Germinal center (tissue), 1 donor: ENCODE data around the gene ANTKMT.
"Not testable (repeated sequence)": the region's sequence is repeated elsewhere in the genome, so short reads cannot be mapped to it uniquely, and the experiment has no call there.

ENCODE experiments used
- DNase-seq: peaks from one replicate; pipeline ENCODE4 v3.0.0; 2012; ENCODE audit warnings: mixed read lengths, low spot score

ANTKMT gene

DNA sequence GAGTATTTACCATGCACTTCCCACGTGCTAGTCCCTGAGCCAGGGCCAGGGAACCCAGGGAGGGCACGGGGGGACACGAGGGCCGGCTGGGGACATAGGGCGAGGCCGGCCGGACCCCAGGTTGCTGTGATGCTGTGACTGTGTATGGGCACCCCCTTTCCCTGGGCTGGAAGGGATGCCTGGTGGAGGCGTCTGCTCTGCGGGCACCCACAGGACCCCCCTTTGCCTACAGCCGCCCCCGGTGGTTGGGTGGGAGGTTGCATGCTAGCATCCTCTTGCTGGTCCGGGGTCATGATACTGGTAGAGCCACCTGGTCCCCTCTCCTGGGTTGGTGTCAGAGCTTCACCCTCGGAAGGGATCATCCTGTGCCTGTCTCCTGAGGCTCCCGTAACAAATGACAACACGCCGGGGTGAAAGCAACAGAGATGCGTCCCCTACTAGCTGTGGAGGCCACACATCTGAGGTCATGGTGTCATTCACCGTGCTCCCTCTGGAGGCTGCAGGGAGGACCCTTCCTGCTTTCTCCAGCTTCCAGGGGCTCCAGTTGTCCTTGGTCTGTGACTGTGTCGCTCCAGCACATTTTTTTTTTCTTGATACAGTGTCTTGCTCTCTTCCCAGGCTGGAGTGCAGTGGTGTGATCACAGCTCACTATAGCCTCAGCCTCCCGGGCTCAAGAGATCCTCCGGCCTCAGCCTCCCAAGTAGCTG is 23.0 kb downstream of the ANTKMT start:
- DNase-seq: no peak

- peak; percentile 46 for DNase-seq
These were observed 24.8 kb downstream of the ANTKMT start for GRCh38 chr16:745739-746138.

DNA sequence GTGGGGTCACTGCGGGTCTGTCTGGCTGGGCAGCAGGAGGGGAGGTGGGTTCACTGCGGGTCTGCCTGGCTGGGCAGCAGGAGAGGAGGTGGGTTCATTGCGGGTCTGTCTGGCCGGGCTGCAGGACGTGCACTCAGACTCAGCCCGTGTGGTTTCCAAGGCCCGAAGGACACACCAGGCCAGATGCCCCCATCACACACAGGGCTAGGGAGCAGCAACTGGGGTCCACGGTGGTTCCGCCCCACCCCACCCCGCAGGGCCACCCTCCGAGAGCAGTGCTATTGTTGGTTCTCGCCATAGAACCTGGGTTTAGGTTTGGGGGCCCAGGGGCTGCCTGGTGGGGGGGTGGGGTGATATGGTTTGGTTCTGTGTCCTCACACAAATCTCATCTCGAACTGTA is 25.7 kb downstream of the ANTKMT start:
- no peak for DNase-seq

GRCh38 chr16:747978-748746 is 27.2 kb downstream of the ANTKMT start:
- DNase-seq: no peak

- no peak for DNase-seq
These were observed 28.1 kb downstream of the ANTKMT start for GRCh38 chr16:749010-749409.

GRCh38 chr16:750485-750884 is 29.5 kb downstream of the ANTKMT start:
- DNase-seq: no peak

DNA sequence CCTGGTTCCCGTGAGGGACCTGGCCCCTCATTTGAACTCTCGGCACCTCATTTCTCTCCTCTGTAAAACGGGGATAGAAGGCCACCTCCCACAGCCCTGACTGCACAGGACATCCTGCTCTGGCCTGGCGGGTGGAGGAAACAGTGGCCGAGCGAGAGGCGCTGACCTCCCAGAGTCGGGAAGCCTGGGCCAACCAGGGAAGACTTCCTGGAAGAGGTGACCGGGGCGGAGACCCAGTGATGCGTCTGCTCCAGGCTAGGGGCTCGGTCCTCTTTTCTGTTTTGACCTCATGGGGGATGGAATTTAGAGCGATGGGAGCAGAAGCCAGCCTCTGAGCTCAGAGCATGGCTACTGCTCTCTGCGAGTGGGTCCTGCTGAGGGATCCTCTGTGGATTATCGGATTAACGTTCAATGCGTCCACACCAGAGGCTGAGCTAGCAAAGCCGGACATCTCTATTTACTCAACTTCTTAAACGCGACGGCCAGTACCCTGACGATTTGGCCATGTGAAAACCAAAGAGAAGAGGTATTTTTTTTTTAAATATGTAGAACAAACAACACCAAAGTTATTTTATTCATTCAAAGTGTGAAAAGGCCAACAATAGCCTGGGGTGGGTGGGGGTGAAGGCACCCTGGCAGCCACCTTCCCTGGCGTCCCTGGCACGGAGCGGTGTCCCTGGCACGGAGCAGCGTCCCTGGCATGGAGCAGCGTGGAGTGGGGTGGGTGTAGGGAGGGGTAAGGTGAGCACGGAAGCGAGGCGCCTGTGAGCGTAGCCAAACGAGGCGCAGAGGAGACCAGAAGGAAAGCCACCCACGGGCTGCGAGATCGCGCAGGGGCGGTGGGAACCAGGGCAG is 30.4 kb downstream of the ANTKMT start:
- DNase-seq: no peak

DNA sequence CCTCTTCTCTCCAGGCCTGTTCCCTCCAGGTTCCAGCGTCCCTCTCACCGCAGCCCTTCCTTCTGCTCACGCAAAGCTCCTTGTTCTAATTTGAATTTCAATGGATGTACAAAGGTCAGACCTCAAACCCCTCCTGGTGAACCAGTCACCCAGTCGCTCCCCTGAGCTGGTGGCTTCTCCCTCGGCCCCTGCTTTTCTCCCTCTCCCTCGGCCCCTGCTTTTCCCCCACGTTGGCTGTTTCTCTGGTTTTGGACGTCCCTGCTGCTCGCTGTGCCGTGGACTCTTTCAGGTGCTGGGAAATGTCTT is 31.0 kb downstream of the ANTKMT start:
- DNase-seq: no peak

DNA sequence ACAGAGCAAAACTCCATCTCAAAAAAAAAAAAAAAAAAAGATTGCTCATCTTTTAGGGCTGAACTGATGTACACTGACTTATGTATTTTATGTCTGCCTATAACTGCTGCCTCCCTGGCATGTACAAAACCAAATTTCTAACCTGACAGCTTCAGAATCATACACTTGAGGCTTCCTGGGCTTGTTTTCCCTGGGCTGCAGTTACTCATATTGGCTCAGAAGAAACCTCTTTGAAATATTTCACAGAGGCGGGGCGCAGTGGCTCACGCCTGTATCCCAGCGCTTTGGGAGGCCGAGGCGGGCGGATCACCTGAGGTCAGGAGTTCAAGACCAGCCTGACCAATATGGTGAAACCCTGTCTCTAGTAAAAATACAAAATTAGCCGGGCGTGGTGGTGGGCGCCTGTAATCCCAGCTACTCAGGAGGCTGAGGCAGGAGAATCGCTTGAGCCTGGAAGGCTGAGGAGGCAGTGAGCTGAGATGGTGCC is 33.2 kb downstream of the ANTKMT start:
- not testable (repeated sequence) for DNase-seq

DNA sequence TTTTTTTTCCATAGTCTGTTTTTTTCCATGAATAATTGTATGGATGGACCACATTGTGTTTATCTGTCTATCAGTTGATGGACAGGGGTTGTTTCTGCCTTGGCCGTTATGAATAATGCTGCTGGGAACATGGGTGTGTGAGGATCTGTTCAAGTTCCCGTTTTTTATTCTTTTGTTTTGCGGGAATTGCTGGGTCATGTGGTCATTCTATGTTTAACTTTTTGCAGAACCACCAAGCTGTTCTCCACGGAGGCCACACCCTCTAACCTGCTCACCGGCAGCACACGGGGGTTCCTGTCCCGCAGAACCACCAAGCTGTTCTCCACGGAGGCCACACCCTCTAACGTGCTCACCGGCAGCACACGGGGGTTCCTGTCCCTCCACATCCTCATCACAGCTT is 33.7 kb downstream of the ANTKMT start:
- DNase-seq: no peak

- no peak for DNase-seq
These were observed 35.5 kb downstream of the ANTKMT start for GRCh38 chr16:756428-756827.

DNA sequence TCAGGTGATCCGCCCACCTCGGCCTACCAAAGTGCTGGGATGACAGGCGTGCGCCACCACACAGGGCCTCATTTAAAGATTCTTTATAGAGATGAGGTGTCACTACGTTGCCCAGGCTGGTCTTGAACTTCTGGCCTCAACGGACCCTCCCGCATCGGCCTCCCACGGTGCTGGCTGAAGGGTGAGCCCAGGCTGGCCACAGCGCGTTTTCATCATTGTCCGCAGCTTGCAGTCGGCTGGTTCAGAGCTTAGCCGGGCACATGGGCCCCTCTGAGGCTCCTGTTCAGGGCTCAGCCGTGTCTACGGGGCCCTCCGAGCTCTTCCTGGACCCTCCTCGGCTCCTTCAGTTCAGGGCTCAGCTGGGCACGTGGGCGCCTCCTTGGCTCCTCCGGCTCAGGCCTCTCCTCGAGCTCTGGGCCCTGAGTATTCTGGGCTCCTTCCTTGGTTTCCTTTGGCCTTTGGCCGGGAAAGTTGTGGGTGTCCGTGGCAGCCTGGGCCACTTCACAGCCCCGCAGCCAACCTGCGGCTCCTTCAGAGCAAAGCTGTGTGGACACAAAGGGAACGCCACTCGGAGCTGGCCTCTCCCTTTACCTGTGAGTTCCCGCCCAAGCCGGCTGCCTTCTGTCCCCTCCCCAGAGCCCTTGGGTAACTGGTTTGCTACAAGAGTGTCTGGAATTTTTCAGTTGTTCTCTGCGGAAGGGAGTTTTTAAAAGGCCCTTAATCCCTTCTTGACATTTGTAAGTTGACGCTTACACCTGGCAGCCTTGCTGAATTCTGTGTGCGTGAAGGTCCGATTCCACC is 38.4 kb downstream of the ANTKMT start:
- DNase-seq: no peak

DNA sequence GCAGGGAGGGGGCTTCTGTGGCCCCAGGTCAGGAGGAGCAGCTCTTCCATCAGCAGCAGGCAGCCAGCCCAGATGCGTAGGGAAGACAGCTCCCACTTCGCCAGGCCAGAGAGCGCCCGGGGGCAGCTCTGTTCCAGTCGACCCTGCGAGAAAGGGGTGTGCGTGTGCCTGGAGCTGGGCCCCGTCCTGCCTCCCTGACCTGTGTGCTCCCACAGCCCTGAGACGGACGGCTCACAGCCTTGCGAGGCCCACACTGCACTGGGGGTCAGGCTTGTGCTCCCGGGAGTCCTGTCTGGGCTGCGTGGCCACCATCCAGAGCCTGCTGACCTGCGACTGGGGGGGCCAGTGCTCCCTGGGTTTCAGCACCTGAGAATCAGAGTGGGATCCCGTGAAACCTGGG is 39.1 kb downstream of the ANTKMT start:
- DNase-seq: no peak

DNA sequence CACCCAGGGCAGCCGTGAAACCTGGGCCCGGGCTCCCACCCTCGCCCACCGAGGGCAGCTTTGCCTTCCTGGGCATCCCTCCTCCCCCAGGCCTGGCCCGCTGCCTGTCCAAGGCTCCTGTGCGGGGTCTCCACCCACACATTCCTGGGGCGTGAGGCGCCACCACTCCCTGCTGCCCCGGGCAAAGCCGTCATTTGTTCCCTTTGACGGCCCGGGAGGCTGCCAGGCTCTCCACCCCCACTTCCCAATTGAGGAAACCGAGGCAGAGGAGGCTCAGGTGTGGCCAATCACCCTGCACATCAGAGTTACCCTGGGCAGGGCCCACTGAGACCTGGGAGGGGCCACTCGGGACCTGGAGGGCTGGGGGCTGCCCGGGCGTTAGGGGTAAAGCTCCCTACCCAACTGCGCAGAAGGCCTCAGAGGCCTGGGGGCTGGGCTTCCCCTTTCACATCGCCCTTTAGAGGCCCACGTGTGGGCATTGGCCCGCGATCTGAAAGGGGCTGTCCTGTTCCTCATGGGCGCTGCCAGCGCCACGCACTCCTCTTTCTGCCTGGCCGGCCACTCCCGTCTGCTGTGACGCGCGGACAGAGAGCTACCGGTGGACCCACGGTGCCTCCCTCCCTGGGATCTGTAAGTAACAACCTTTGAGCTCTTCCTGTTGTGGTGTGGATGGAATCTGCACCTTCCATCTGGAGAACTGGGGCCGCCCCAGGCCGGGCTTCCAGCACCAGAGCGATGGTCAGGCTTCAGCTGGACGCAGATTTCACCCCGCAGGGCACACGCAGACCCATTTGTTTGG is 39.8 kb downstream of the ANTKMT start, which contains the start of gene MSLN:
TSS of gene MSLN (plus strand) at position 190 of the 799 bp plus-strand sequence. CDS start 1,947 bp downstream, outside the sequence.
- DNase-seq: no peak

DNA sequence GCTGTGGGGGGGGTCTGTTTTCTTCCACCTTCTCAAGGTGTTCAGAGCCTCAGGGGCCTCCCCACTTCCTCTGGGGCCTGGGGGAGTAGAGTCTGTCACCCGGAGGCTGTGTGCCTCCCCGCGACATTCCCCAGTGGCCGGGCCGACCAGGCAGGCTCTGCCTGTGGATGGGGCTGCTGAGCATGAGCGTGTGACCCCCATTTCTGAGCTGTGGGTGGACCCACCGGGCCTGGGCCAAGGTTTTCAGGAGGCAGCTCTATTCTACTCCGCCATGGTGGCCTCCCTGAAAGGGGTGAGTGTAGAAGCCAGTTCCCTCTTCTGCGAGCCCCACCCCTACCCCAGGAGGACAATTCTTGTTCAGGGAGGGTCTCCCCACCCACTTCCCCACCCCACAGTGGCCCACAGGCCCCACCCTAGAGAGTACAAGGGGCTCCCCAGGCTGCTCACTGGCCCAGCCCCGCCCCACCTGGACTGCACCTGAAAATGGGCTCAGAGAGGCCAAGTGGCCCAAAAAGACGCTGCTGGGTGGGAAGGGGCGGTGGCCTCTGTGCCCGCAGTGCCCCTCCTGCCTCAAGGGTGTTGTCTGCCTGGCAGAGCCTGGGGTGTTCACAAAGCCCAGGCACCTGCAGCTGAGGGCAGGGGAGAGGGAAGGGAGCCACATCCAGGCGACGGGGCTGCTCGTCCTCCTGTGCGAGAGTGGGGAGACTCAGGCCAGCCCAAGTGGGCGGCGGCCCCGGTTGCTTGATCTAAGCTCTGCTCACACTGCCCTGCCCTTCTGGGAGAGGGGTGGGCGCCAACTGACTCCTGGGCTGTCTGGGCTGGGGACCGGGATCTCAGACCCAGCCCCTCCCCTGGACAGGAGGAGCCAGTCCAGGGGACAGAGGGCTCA is 40.9 kb downstream of the ANTKMT start:
- no peak for DNase-seq

GRCh38 chr16:762595-763268 is 41.8 kb downstream of the ANTKMT start:
- no peak for DNase-seq

DNA sequence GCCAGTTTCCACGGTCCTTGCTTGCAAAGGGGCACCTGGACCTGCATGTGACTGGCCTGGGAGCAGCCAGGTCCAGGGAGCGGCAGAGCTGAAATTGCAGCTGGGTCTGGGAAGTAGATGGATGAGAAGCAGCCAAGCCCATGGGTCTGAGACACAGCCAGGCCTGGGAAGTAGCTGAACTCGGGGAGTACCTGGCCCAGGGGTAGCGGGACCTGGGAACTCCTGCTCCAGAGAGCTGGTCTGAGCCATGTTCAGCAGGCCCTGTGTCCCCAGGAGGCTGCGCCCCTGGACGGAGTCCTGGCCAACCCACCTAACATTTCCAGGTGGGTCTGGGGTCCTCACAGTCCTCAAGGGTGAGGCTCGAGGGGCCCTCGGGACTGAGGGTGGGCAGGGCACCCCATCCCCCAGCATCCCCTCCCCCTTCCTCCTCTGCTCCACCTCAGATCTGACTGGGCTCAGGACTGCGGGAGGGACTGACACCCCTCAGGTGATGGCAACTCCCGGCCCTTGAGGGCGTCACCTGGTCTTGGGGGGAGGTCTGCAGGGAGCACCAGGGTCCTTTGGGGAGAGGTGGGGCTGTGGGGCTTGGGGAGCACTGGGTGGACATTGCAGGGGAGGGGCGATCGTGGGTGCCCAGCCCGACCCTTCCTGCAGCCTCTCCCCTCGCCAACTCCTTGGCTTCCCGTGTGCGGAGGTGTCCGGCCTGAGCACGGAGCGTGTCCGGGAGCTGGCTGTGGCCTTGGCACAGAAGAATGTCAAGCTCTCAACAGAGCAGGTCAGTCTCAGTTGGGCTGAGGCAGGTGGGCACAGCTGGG is 42.6 kb downstream of the ANTKMT start:
- no peak for DNase-seq

GRCh38 chr16:764184-764750 is 43.3 kb downstream of the ANTKMT start:
- DNase-seq: no peak
